ENCODE measurements around the gene NDE1.

Gene NDE1

GRCh38 chr16:15757077-15757386 is 107.0 kb downstream of the NDE1 start:
- TF ChIP-seq CTCF (IDR thresholded peaks at IDR 0.05; ENCODE audit: insufficient read depth, low read length, poor library complexity, severe bottlenecking) (no peak), EZH2phosphoT487 (conservative IDR thresholded peaks at IDR 0.05; ENCODE audit: low read length) (no peak)
- Histone ChIP-seq H3K36me3 (ENCODE audit: low read length) (no peaks in the 10 kb centered on the region), H3K27ac (ENCODE audit: low read depth, low read length) (no peak overlapping the region), H3K79me2 (ENCODE audit: insufficient read depth, low read length) (no peaks in the 10 kb centered on the region), H3K4me3 (ENCODE audit: insufficient read depth, low read length, poor library complexity, severe bottlenecking) (no peak overlapping the region), H3K27me3 (ENCODE audit: low read length) (no peaks in the 10 kb centered on the region), H3K9ac (ENCODE audit: low read length) (no peak overlapping the region), H3K4me2 (ENCODE audit: low read depth, low read length, poor library complexity, severe bottlenecking) (no peak overlapping the region), H2AFZ (ENCODE audit: low read depth, low read length, severe bottlenecking) (no peak overlapping the region), H3F3A (ENCODE audit: insufficient read depth) (no peaks in the 10 kb centered on the region), H3K9me3 (ENCODE audit: insufficient read depth, low read length) (no peaks in the 10 kb centered on the region), H3K9me2 (replicated peaks; ENCODE audit: insufficient read depth, low read length) (no peaks in the 10 kb centered on the region), H4K20me1 (ENCODE audit: low read depth, low read length) (no peaks in the 10 kb centered on the region)

GRCh38 chr16:15757630-15758251 is 107.7 kb downstream of the NDE1 start:
- no peak overlapping the region for H3K4me3 ChIP-seq (ENCODE audit: insufficient read depth, low read length, poor library complexity, severe bottlenecking)
- no peaks in the 10 kb centered on the region for H3K9me2 ChIP-seq (replicated peaks; ENCODE audit: insufficient read depth, low read length)
- no peaks in the 10 kb centered on the region for H3K9me3 ChIP-seq (ENCODE audit: insufficient read depth, low read length)
- TF ChIP-seq EZH2phosphoT487 (conservative IDR thresholded peaks at IDR 0.05; ENCODE audit: low read length) (no peak), CTCF (IDR thresholded peaks at IDR 0.05; ENCODE audit: insufficient read depth, low read length, poor library complexity, severe bottlenecking) (no peak)
- H3K27me3 ChIP-seq (ENCODE audit: low read length) = no peaks in the 10 kb centered on the region
- H3K4me2 ChIP-seq (ENCODE audit: low read depth, low read length, poor library complexity, severe bottlenecking) = no peak overlapping the region
- no peak overlapping the region for H2AFZ ChIP-seq (ENCODE audit: low read depth, low read length, severe bottlenecking)
- no peak overlapping the region for H3K27ac ChIP-seq (ENCODE audit: low read depth, low read length)
- H3K9ac ChIP-seq (ENCODE audit: low read length) = no peak overlapping the region
- H3F3A ChIP-seq (ENCODE audit: insufficient read depth) = no peaks in the 10 kb centered on the region
- no peaks in the 10 kb centered on the region for H3K36me3 ChIP-seq (ENCODE audit: low read length)
- no peaks in the 10 kb centered on the region for H3K79me2 ChIP-seq (ENCODE audit: insufficient read depth, low read length)
- H4K20me1 ChIP-seq (ENCODE audit: low read depth, low read length) = no peaks in the 10 kb centered on the region

- no peak for TF ChIP-seq CTCF (IDR thresholded peaks at IDR 0.05; ENCODE audit: insufficient read depth, low read length, poor library complexity, severe bottlenecking)
- TF ChIP-seq EZH2phosphoT487 (conservative IDR thresholded peaks at IDR 0.05; ENCODE audit: low read length) = no peak
Observed at GRCh38 chr16:15759070-15759469, 109.0 kb downstream of the NDE1 start.

More at GRCh38 chr16:15759070-15759469, 109.0 kb downstream of the NDE1 start:
- Histone ChIP-seq H3K27me3 (ENCODE audit: low read length) (no peaks in the 10 kb centered on the region), H3K9ac (ENCODE audit: low read length) (no peak overlapping the region), H3K79me2 (ENCODE audit: insufficient read depth, low read length) (no peaks in the 10 kb centered on the region), H3K9me2 (replicated peaks; ENCODE audit: insufficient read depth, low read length) (no peaks in the 10 kb centered on the region), H4K20me1 (ENCODE audit: low read depth, low read length) (no peaks in the 10 kb centered on the region), H3K4me3 (ENCODE audit: insufficient read depth, low read length, poor library complexity, severe bottlenecking) (no peak overlapping the region), H2AFZ (ENCODE audit: low read depth, low read length, severe bottlenecking) (no peak overlapping the region), H3K36me3 (ENCODE audit: low read length) (no peaks in the 10 kb centered on the region), H3K27ac (ENCODE audit: low read depth, low read length) (no peak overlapping the region), H3K4me2 (ENCODE audit: low read depth, low read length, poor library complexity, severe bottlenecking) (no peak overlapping the region), H3K9me3 (ENCODE audit: insufficient read depth, low read length) (no peaks in the 10 kb centered on the region), H3F3A (ENCODE audit: insufficient read depth) (no peaks in the 10 kb centered on the region)
